GM20431 (cell line): ENCODE results near the gene DIAPH1.

Experiments
- in situ Hi-C: fragments of 300-500 bp; cut with MseI, MboI; formaldehyde crosslinking; loops from one replicate; pipeline ENCODE4 v1.15.0; 2020; ENCODE audit warnings: low sequenced_read_pairs; ENCODE audit not compliant: unreplicated experiment

DIAPH1 gene

DNA sequence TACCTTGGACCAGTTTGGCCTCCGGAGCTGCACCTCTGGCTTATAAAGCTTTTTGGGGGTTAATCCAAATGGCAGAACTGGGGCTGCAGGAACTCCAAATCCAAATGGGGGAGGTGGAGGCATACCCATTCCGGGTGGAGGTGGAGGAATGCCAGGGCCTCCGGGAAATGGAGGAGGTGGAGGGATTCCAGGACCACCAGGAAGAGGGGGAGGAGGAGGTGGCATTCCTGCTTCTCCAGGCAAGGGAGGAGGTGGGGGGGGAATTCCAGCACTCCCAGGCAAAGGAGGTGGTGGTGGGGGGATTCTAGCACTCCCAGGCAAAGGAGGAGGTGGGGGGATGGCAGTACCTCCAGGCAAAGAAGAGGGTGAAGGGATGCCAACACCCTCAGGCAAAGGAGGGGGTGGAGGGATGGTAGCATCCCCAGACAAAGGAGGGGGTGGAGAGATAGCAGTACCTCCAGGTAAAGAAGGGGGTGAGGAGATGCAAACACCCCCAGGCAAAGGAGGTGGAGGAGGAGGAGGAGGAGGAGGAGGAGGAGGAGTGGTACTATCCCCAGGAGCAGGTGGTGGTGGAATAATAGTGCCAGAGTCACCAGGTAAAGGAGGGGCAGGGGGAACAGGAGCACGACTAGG, 45.2 kb downstream of the DIAPH1 start:
- in situ Hi-C loops = no loop called here

DNA sequence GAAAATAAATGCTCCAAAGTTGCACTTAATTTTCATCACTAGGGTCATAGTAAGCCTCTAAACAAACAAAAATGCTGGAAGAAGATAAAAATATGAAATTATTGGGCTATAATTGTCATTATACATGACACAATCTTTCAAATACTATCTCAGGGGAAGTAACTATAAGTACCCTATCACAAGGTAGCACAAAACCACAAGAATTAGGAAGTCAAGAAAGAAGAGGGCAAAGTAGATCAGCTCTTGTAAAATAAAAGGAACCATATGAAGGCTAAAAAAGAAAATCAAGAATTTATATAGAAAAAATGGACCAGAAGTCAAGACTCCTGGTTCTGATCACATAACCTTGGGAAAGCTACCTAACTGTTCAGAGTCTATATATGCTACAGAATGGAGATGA, 48.1 kb downstream of the DIAPH1 start:
- in situ Hi-C loops = no loop called here

DNA sequence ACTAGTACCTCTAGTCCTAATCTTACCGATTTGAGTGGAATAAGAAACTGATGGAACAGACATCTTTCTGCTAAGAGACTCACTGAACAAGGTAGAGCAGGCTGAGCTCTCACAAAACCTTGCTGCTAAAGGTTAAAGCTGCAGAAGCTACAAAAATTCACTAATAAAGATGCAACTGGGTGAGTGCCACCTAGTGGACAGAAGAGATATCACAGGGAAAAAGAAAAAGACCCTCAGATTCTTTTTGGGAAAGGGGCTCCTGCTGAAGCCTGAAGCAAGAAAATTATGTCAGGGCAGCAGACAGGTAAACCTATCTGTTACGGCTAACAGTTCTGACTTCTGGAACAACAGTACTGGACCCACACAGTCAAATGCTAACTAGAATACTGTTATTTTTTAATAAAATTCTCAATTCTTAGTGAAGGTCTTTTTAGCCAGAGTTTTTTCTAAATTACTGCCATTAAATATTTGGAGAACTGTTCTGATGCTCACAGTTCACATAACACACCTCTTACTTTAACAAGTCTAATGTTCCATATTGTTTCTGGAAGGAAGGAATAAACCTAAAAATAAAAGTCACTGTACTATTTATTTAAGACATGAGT, 51.2 kb downstream of the DIAPH1 start:
- in situ Hi-C loops = loop anchor here (10.0 kb wide), 1 partner anchor 153 kb away; the partner anchor contains the start of genes PCDHGA10 and PCDHGB7

DNA sequence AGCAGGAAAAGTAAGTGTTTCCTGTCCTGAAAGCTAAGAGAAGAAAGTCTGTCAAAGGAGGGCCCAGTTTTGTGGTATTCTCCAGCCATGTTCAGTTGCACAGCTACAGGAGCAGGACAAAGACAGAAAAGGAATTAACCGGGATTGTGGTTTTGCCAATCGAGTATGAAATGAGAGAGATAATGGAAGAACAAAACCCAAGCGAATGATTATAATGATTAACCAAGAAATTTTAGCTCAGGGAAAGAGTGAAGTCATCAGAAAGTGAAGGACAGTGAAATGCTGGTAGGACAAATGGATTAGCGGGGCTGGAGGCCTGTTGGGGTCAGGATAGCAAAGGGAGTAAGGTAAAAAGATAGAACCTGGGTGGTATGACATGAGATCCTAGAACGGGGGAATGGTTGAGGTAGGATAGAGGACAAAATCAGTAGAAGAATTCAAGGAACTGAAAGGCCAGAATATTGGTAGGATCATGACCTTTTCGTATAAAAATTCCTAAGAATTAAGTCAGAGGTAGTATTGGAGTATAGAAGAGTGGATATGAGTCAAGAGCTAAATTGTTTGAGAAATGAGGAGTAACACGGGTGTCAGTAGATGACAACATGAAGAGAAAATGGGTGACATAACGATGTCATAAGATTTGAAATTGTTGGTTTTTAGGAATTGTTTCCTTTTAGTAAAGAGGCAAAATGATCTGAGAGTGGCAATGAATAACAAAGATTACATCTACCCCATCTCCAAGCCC, 52.8 kb downstream of the DIAPH1 start:
- in situ Hi-C loops = loop anchor here (10.0 kb wide), 1 partner anchor 151 kb away; the partner anchor contains the start of genes PCDHGA10 and PCDHGB7

DNA sequence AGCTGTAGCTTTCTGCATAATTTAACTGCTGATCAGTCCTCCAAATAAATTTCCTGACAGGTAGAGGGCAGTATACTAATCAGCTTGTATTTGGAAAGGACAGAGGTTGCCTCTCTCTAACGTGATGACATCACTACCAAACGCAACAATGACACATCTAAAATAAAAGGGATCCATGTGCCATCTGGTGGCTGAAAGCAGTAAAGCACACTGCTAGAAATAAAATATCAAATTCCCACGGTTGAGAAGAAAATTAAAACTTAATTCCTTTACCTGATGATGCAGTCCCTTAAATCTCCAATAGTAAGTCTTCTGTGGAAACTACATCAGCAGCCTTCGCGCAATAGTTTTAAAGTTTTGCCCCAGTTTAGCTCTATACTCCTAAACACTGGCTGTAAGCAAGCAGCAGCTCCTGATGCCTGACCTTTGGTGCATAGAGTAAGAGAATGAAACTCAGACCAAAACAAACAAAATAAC, 54.5 kb downstream of the DIAPH1 start:
- in situ Hi-C loops = loop anchor here (10.0 kb wide), 1 partner anchor 149 kb away; the partner anchor contains the start of genes PCDHGA10 and PCDHGB7

DNA sequence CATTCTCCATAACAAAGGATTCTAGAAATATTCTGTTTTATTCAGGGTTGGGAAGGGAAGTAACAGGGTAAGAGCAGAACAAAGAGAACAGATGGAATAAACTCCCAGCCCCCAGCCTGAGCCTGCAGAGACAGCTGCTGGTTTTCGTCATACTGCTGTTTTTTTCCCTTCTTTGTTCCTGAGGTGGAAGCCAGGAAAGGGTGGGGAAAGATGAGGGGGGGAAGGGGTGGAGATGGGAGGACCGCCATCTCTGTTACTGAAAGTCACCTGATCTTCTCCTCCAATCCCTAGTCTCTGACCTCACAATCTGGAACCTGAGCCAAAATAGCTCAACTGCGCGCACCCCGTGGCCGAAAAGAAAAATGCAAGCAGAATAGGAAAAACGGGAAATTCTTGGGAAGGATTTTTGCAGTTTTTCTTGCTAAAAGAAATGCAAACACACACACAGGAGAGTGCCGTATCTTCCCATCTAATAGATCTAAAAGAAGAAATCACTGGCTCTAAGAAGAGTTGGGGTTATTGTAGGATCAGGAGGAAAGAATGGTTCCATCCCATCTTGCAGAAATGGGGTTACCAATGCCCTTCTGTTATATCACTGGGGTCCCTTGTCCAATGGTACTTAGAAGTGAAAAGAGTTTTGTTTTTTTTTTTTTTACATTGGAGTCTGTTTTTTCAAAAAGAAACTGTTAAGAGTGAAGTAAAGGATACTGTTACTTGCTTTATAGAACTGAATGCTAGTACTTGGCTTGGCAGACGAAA, 57.9 kb downstream of the DIAPH1 start:
- in situ Hi-C loops = loop anchor here (10.0 kb wide), 1 partner anchor 146 kb away; the partner anchor contains the start of genes PCDHGA10 and PCDHGB7

DNA sequence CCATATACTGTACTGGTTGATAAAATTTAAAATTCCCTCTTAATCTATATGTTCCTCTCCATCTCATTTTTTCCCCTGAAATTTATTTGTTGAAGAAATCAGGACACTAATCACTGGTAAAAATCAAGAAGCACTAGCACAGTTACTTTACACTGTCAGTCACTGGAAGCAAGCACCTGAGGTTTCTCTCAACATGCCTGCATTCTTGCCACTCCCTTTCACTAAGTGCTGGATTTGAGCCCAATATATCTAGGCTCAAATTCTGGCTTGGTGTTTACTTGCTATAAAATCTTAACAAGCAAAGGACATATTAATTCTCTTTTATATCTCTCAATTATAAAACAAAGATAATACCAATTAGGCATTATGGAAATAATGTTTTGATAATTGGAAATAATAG, 58.6 kb downstream of the DIAPH1 start:
- in situ Hi-C loops = loop anchor here (10.0 kb wide), 1 partner anchor 145 kb away; the partner anchor contains the start of genes PCDHGA10 and PCDHGB7

DNA sequence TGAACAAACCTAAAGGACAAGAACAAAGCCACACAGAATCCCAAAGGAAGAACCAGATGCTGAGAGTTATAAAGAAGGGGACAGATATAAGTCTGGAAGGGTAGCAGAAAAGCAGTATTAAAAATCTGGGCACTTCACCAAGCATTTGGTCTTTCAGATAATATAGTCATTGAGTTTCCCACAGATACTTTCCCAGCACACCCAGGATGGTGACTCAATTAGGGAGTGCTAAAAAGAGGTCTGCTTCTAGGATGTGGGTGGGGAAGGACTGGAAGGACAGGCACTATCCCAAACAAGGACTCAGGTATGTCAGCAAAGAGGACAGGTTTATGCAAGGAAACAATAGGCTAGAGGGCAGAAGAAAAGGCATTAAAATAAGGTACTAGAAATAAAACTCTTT, 59.3 kb downstream of the DIAPH1 start:
- in situ Hi-C loops = no loop called here

DNA sequence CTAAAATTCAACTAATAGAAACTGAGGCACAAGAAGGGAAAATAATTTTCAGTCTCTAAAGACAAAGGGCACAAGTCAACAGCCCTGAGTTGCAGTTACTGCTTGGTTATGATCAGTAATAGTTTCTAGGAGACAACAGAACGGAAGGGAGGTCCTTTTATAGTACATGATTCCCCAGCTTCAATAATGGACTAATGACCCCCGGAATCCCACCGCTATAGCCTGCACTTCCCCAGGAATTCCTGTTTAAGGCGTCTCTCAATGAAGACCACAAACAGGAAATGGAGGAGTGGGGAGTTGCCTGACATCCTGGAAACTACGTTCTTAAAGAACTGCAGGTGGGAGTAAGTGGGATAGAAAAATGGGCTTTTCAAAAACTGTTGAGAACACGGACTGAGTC, 60.6 kb downstream of the DIAPH1 start:
- in situ Hi-C loops = no loop called here

DNA sequence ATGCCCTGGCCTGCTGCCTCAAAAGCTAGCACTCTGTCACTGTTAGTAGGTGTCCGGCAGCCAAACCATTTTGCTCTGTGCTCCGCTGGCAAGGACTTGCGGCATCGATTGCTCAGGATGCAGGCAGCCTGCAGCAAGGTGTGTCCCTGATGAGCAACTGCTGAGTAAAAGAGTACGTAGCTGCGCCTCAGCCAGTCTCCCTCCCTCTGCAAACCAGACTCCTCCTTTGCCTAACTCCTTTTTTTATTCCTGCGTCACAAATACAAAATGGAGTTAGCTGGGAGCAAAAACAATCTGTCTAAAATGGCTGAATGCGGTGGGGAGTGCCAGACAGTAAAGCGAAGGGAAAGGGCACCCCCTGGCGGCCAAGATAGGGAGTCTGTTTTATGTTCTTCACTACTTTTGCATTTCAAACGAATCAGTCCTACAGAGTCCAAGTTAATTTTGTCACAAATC, 61.1 kb downstream of the DIAPH1 start:
- in situ Hi-C loops = no loop called here

DNA sequence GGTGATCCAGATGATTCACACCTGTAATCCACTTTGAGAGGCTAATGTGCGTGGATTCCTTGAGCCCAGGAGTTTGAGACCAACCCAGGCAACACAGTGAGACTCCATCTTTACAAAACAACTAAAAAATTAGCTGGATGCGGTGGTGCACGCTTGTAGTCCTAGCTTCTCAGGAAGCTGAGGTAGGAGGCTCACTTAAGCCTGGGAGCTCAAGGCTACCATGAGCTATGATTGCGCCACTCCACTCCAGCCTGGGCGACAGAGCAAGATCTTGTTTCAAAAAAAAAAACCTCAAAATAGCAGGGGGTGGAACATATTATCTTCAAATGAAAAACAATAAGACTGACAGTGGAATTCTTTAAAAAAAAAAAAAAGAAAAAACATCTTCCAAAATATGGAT, 70.9 kb downstream of the DIAPH1 start:
- in situ Hi-C loops = loop anchor here (10.0 kb wide), 1 partner anchor 123 kb away; the partner anchor contains the start of gene PCDHGA11

DNA sequence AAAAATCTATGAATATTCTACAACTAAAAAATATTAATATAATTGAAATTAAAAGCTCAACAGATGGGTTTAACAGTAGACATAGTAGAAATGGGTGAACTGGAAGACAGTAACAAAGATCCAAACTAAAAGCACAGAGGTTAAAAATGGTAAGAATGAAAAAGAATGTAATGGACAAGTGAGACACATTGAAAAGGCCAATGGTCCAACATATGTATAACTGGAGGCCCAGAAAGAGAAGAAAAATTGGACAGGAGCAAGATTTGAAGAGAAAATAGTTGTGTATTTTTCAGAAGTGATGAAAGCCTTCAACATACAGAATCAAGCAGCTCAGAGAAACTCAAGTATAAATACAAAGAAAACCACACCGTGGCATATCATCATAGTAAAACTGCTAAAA, 71.3 kb downstream of the DIAPH1 start:
- in situ Hi-C loops = loop anchor here (10.0 kb wide), 1 partner anchor 123 kb away; the partner anchor contains the start of gene PCDHGA11

DNA sequence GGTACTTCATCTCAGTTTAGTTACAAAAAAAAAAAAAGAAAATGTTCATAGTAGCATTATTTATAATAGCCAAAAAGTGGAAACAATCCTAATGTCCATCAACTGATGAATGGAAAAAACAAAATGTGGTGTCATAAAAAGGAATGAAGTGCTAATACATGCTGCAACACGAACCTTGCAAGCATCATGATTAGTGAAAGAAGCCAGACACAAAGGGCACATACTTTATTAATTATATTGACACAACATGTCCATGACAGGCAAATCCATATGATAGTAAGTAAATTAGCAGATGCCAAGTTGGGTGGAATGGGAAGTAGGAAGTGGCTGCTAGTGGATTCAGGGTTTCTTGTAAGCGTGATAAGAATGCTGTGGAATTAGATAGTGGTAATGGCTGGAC, 75.7 kb downstream of the DIAPH1 start:
- in situ Hi-C loops = loop anchor here (10.0 kb wide), 1 partner anchor 118 kb away; the partner anchor contains the start of gene PCDHGA11

DNA sequence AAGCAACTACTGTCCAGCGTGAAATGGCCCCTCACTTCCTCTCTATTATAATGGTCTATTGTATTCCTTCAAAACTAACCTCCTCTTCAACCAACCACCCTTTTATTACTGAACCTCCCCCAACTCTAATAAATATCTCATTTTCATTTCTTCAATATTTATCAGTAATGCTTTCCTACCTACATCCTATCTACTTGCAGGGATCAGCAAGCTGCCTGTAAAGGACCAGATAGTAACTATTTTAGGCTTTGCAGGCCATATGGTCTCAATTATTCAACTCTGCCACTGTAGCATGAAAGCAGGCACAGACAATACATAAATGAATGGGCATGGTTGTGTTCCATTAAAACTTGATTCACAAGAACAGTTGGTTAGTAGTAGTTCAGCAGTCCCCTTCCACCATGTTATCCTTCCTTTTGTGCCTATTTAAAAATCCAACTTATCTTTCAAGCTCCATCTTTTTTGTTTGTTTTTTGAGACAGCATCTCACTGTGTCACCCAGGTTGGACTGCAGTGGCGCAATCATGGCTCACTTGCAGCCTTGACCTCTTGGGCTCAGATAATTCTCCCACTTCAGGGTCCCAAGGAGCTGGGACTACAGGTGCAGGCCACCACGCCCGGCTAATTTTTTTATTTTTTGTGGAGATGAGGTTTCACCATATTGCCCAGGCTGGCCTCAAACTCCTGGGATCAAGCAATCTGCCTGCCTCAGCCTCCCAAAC, 84.1 kb downstream of the DIAPH1 start:
- in situ Hi-C loops = no loop called here

DNA sequence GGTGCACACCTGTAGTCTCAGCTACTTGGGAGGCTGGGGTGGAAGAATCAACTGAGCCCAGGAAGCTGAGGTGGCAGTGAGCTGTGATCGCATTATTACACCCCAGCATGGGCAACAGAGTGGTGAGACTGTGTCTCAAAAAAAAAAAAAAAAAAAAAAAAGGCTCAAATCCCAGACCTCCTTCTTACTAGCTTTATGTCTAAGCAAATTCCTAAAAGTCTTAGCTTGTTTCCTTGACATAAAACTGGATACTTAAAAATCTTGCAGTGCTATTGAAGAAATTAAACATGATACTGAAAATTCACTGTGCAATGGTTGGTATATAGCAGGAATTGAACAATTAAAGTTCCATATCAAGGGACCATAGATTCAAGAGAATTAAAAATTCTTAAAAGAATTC, 84.9 kb downstream of the DIAPH1 start:
- in situ Hi-C loops = no loop called here

DNA sequence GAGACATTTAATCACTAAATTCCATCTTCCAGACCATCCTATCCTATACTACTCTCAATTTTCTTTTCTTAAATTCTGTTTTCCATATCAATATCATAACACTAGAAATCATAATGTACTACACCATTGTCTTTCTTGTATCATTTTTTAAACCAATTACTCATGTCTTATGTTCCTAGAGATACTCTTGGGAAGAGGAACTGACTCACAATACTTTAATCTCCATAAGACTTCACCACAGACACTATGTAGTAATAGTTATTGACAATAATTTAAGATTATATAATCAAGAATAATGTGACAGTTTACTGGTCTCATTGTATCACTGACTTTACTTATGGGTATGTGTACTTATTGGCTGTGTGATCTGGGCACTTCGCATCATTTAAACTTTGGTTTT, 86.1 kb downstream of the DIAPH1 start:
- in situ Hi-C loops = no loop called here

DNA sequence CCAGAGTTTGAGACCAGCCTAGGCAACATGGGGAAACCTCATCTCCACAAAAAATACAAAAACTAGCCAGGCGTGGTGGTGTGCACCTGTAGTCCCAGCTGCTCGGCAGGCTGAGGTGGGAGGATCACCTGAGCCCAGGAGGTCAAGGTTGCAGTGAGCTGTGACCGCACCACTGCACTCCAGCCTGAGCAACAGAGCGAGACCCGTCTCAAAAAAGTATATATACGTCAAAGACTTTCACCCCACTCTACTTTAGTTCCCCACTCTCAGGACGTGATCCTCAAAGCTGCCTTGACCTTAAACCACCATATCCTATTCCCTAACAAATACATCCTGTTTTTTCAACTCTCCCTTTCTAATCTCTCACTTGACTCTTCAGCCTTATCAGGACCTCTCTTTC, 88.9 kb downstream of the DIAPH1 start:
- in situ Hi-C loops = no loop called here

DNA sequence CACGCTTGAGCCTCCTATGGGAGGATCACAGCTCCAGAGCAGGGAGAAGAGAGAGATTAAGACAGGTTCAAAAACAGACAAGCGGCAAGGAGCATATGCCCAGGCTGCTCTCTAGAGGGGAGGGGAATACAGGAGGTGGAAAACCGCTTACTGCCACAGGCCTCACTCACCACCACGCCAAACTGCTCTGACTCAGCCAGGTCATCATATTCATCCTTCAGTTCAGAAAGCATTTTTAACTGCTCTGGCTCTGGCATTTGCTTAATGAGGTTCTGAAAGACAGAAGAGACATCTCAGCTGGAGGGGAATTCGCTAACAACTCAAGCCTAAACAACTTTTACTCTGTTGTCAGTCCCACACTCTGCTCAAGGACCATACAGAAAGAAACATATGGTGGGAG, 89.8 kb downstream of the DIAPH1 start:
- in situ Hi-C loops = no loop called here

DNA sequence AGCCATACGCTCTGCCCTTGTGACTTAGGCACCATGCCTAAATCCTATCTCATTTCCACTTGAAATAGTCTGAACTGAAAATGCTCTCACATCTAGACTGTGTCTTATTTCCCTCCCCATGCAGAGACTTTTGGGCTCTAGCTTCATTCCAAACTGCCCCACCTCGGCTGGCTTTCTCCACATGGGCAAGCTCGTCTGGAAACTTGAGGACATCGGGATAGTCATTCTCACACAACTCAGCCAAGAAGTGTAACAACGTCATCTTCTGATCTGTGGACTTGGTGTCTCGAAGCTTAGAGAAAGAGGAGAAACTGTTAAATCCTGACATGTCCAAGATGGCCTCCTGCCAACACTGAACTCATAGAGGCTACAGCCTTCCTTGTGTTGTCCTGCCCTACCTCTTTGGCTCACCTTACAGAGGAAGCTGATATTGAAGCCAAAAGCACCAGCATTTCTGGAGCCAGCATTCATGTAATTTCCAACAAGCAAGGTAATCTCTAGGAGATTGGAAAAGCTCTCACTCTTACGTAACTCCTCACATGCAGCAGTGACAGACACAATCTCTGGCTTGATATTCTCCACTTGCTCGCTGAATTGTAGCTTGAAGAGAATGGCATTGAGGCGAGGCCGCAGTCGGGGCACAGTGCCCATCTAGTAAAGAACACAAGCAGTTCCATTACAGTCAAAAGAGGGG, 90.4 kb downstream of the DIAPH1 start:
- in situ Hi-C loops = no loop called here
